Body of pancreas (tissue), 4 donors: ENCODE measurements around the gene RNF125.
"Not testable (repeated sequence)": the region's sequence is repeated elsewhere in the genome, so short reads cannot be mapped to it uniquely, and the experiment has no call there.

ENCODE experiments used
- POLR2A ChIP-seq, 3 donors: fragments of 450-650 bp; IDR thresholded peaks; one replicate each; pipeline ENCODE4 v1.6.1; 2016; ENCODE audit warnings: antibody characterized with exemption in 3 of 3, mild to moderate bottlenecking in 2 of 3
- TF ChIP-seq, protein P1 (sequence below), 7 experiments: fragments of 450-650 bp in 4 of 7; fragments of 200-600 bp in 3 of 7; sonication (generic) in 3 of 7; IDR thresholded peaks; one replicate each; pipeline ENCODE4 v1.5.1; 2016 to 2019; ENCODE audit warnings: antibody characterized with exemption in 7 of 7

DNA sequence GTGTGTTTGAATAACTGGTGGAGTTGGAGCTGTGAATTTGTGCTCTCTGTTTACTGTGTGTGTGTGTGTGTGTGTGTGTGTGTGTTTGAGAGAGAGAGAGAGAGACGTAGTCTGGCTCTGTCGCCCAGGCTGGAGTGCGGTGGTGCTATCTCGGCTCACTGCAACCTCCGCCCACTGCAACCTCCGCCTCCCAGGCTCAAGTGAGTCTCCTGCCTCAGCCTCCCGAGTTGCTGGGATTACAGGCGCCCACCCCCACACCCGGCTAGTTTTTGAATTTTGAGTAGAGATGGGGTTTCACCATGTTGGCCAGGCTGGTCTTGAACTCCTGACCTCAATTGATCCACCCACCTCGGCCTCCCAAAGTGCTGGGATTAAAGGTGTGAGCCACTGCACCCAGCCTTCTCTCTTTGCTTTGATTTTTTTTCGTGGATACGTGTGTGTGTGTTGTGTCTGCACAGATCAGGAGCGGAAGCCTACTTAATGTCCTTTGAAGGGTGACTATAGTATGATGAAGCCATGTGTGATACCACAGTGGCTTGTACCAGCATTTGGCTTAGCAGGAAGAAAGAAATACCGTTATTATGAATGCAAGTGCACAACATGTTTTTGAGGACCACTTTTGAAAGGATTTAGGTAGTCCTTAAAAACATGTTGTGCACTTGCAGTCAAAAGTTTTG lies 1.5 kb downstream of the RNF125 start:
- TF ChIP-seq, protein P1, sequence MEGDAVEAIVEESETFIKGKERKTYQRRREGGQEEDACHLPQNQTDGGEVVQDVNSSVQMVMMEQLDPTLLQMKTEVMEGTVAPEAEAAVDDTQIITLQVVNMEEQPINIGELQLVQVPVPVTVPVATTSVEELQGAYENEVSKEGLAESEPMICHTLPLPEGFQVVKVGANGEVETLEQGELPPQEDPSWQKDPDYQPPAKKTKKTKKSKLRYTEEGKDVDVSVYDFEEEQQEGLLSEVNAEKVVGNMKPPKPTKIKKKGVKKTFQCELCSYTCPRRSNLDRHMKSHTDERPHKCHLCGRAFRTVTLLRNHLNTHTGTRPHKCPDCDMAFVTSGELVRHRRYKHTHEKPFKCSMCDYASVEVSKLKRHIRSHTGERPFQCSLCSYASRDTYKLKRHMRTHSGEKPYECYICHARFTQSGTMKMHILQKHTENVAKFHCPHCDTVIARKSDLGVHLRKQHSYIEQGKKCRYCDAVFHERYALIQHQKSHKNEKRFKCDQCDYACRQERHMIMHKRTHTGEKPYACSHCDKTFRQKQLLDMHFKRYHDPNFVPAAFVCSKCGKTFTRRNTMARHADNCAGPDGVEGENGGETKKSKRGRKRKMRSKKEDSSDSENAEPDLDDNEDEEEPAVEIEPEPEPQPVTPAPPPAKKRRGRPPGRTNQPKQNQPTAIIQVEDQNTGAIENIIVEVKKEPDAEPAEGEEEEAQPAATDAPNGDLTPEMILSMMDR (IDR thresholded peaks at IDR 0.05), result not testable (repeated sequence)
- TF ChIP-seq POLR2A (IDR thresholded peaks at IDR 0.05), result not testable (repeated sequence)
